Activated naive CD4-positive, alpha-beta T cell treated with anti-CD3 and anti-CD28 coated beads for 36 hours (primary cell): ENCODE results near the gene CASD1. TPM values are rescaled to one million over a fixed set of nuclear protein-coding genes. Genes with fewer than 3 reads are reported as not detected.

Experiments used
- CTCF ChIA-PET: fragments of 350-600 bp; sonication (Branson Sonifier 250); formaldehyde crosslinking; loops from one replicate; lab custom pipeline; 2021; ENCODE audit warnings: antibody characterized with exemption; lab: Charles Lee
- DNase-seq: peaks from one replicate; pipeline ENCODE4 v3.0.0-alpha.2; 2020
- H3K27ac Mint-ChIP-seq: one replicate; pipeline ENCODE4 v1.8.0; 2021; ENCODE audit warnings: mild to moderate bottlenecking, mixed read lengths
- H3K27me3 Mint-ChIP-seq: one replicate; pipeline ENCODE4 v1.8.0; 2021; ENCODE audit warnings: low read depth, mixed read lengths
- H3K36me3 Mint-ChIP-seq: one replicate; pipeline ENCODE4 v1.8.0; 2021; ENCODE audit warnings: low read depth, mixed read lengths
- H3K4me1 Mint-ChIP-seq: one replicate; pipeline ENCODE4 v1.8.0; 2021; ENCODE audit warnings: low read depth, mixed read lengths
- H3K4me3 Mint-ChIP-seq: one replicate; pipeline ENCODE4 v1.8.0; 2021; ENCODE audit warnings: mild to moderate bottlenecking, moderate library complexity, mixed read lengths
- H3K9me3 Mint-ChIP-seq: one replicate; pipeline ENCODE4 v1.8.0; 2021; ENCODE audit warnings: mixed read lengths
- intact Hi-C: fragments of 100-400 bp; cut with micrococcal nuclease; formaldehyde crosslinking; loops from one replicate; pipeline ENCODE4 v1.15.1; 2023
- total RNA-seq, 2 experiments: library from RNA; stranded (reverse); gene quantifications; one replicate each; pipeline ENCODE4 v1.2.3, GENCODE V29; 2021

CASD1 gene
- total RNA-seq, 2 experiments from 2014 or later = 11.6 to 16.4 TPM

- Mint-ChIP-seq H3K4me1 (no peaks in the 10 kb centered on the region), H3K27me3 (no peaks in the 10 kb centered on the region), H3K36me3 (peaks cover 7% of the 10 kb centered on the region), H3K9me3 (no peaks in the 10 kb centered on the region), H3K27ac (no peak overlapping the region), H3K4me3 (no peak overlapping the region)
- CTCF ChIA-PET = no interaction called here
- intact Hi-C loops = no loop called here
- DNase-seq = no peak
These were observed 16.3 kb downstream of the CASD1 start for GRCh38 chr7:94525923-94526322.

DNA sequence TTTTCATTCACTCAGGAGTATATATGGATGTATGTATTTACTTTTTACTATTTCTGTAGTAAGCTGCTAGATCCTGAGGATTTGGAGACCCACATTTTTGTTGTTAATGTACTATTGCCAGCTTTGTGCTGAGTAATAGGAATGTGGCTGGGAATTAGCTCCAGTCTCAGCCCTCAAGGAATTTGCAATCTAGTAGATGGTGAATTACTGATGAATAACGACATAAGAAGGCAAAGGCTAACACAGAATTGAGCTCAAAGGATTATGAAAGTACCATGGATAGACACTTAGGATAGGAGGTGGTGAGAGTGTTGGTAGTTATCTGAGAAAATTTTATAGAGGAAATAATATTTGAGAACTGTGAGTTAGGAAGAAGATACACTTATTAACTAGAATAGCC lies 19.9 kb downstream of the CASD1 start:
- H3K27ac Mint-ChIP-seq = no peak overlapping the region
- intact Hi-C loops = no loop called here
- no peak overlapping the region for H3K4me3 Mint-ChIP-seq
- no peaks in the 10 kb centered on the region for H3K4me1 Mint-ChIP-seq
- no peak for DNase-seq
- no peaks in the 10 kb centered on the region for H3K9me3 Mint-ChIP-seq
- no peaks in the 10 kb centered on the region for H3K27me3 Mint-ChIP-seq
- CTCF ChIA-PET = no interaction called here
- H3K36me3 Mint-ChIP-seq = peaks cover 2% of the 10 kb centered on the region

DNA sequence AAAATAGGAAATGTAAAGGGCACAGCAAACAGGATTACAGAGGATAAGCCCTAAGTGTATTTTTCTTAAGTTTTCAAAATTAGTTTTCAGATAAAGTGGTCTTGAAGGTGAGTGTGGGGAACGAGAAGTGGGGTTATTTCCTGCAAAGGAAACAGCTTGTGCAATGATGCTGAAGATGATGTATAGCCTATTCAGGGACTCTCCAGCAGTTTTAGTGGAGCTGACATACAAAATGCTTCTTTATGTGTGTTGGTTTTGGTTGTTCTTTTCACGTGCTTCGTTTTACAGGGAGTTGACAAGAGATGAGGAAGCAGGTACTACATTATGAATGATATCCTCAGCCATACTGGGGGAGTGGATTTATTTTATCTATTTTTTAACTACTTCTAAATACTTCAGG lies 20.5 kb downstream of the CASD1 start:
- Mint-ChIP-seq H3K4me1 (no peaks in the 10 kb centered on the region), H3K27me3 (no peaks in the 10 kb centered on the region), H3K36me3 (peaks cover 6% of the 10 kb centered on the region), H3K4me3 (no peak overlapping the region), H3K9me3 (no peaks in the 10 kb centered on the region), H3K27ac (no peak overlapping the region)
- intact Hi-C loops = no loop called here
- DNase-seq = no peak
- CTCF ChIA-PET = no interaction called here

DNA sequence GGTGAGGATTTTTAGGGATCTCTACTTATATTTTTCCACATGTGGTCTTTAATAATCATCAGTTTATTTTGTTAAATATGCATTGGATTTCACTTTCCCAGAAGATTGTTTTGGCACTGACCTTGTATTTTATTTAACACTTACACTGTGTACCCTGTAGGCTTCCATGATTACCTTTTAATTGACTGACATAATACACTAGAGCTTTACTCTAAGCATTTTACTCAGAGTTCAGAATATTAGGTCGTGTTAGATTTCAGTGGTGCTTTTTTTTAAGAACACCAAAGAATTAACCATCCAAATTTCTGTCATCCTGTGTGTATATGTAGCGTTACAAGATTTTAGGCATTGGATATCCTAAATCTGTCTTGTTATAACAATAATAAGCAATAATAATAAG lies 23.1 kb downstream of the CASD1 start:
- intact Hi-C loops = no loop called here
- DNase-seq = no peak
- no peaks in the 10 kb centered on the region for H3K9me3 Mint-ChIP-seq
- CTCF ChIA-PET = no interaction called here
- peaks cover 14% of the 10 kb centered on the region for H3K36me3 Mint-ChIP-seq
- H3K27ac Mint-ChIP-seq = no peak overlapping the region
- no peaks in the 10 kb centered on the region for H3K4me1 Mint-ChIP-seq
- H3K27me3 Mint-ChIP-seq = no peaks in the 10 kb centered on the region
- no peak overlapping the region for H3K4me3 Mint-ChIP-seq

DNA sequence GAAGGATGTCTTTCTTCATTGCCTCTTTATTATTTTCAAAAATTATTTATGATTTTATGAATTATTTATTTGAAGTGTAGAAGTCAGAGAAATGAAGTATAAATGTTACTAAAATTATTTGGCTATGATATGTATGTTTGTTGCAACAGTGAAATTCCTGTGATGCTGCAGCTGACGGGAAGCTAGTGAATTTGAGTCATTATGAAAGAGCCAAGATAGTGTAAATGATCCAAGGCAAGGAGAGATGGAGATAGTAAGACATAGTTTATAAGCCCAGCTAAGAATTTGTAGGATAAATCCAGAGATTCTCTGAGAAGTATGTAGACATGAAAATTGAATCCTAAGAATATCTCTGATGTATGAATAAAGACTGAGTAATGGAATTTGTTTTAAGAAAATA lies 30.8 kb downstream of the CASD1 start:
- no peak overlapping the region for H3K4me3 Mint-ChIP-seq
- peaks cover 10% of the 10 kb centered on the region for H3K36me3 Mint-ChIP-seq
- no peak for DNase-seq
- no peaks in the 10 kb centered on the region for H3K9me3 Mint-ChIP-seq
- H3K27ac Mint-ChIP-seq = no peak overlapping the region
- intact Hi-C loops = no loop called here
- CTCF ChIA-PET = no interaction called here
- no peaks in the 10 kb centered on the region for H3K4me1 Mint-ChIP-seq
- H3K27me3 Mint-ChIP-seq = no peaks in the 10 kb centered on the region

DNA sequence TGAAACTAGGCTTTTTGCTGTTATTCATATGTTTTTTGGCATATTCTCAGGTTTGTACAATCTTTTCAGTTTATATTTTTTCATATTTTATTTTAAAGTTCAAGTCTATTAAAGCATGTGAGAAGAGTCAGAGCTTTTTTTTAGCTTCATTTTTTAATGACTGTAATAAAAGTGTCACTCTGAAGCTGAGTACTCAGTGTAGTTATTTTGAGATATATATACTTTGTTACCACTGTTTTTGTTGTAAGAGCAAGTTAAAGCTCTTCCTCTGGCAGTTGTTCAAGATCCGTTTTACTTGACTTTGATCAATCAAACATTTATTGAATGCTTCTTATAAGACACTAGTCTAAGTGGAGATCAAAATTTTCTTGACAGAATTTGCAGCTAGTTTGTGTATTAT lies 37.5 kb downstream of the CASD1 start:
- CTCF ChIA-PET = no interaction called here
- H3K36me3 Mint-ChIP-seq = peaks cover 13% of the 10 kb centered on the region

DNA sequence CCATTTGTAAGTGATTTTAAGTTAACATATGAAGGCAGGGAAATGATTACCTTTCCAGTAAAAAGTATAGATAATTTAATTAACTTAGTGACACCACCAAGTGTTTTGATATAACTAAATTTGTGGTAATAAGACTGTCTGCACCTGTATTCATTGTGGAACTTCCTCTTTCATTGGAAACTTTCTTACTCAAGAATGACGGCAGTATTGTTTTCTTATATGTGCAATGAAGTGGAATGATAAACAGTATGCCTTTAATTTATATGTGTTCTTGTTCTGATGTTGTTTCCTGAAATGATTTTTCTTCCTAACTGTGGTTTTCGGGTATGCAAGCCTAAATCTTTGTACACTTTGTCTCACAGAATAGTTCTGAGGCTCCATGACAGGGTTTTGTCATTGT lies 46.4 kb downstream of the CASD1 start:
- Mint-ChIP-seq H3K36me3 (peaks cover 31% of the 10 kb centered on the region), H3K4me3 (no peak overlapping the region), H3K9me3 (no peaks in the 10 kb centered on the region), H3K27ac (no peak overlapping the region), H3K27me3 (no peaks in the 10 kb centered on the region), H3K4me1 (no peaks in the 10 kb centered on the region)
- DNase-seq = no peak
- intact Hi-C loops = no loop called here
- CTCF ChIA-PET = no interaction called here

More for the DNA sequence above, 37.5 kb downstream of the CASD1 start:
- Mint-ChIP-seq H3K4me1 (no peaks in the 10 kb centered on the region), H3K27me3 (no peaks in the 10 kb centered on the region), H3K4me3 (no peak overlapping the region), H3K27ac (no peak overlapping the region), H3K9me3 (no peaks in the 10 kb centered on the region)
- intact Hi-C loops = no loop called here
- no peak for DNase-seq

- no peaks in the 10 kb centered on the region for H3K4me1 Mint-ChIP-seq
- intact Hi-C loops = no loop called here
- H3K36me3 Mint-ChIP-seq = peaks cover 33% of the 10 kb centered on the region
- DNase-seq = no peak
- no peaks in the 10 kb centered on the region for H3K9me3 Mint-ChIP-seq
- H3K27ac Mint-ChIP-seq = no peak overlapping the region
- no peaks in the 10 kb centered on the region for H3K27me3 Mint-ChIP-seq
- CTCF ChIA-PET = no interaction called here
- no peak overlapping the region for H3K4me3 Mint-ChIP-seq
These were observed 47.6 kb downstream of the CASD1 start for GRCh38 chr7:94557215-94557614.

DNA sequence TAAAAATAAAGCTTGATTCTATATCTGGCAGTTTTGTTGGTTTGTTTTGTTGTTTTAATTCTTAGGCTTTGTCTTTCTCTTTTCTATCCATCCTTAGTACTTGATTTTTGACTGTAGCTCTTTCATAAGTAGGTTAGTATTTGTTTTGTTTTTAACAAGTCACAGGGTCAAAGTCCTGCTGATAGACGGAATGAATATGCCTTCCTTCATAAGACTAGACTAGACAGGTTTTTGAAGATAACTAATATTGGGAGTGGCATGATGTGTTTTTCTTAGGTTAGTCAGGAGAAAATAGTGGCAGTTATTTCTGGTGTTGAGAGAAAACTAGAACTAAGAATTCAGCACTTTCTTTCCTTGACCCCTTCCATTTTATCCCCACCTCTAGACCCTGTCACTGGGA lies 50.4 kb downstream of the CASD1 start:
- peaks cover 23% of the 10 kb centered on the region for H3K36me3 Mint-ChIP-seq
- no peaks in the 10 kb centered on the region for H3K9me3 Mint-ChIP-seq
- CTCF ChIA-PET = no interaction called here
- H3K27me3 Mint-ChIP-seq = no peaks in the 10 kb centered on the region
- no peak for DNase-seq
- H3K4me1 Mint-ChIP-seq = no peaks in the 10 kb centered on the region
- H3K27ac Mint-ChIP-seq = no peak overlapping the region
- no peak overlapping the region for H3K4me3 Mint-ChIP-seq
- intact Hi-C loops = no loop called here

DNA sequence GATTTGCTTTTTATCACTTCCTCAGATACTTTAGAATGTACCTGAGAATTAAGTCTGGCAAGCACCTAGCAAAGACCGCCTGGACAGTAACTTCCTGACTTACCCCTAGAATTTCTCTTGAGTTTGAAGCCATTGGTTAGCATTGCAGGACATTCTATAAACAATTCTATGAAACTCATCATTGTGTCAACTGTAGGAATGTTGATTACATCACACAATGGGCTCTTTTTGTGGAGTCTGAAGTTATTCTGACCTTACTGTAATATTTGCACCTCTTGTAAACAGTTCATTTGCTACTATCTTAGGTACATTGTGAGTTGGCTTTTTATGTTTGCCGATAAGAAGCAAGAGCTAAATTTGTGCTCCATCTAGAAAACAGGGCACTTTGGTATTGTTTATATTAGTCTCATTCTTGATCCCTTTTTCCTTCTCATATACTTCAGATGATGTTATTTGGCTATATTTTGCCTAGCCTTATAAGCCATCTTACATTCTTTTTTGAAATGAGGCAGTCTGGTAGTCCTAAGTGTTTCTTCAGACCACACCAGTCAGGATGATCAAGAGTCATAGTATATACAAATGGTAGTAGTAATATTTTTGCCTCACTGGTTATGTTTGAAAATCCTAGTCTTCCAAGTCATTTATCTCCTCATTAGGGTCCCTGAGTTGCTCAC lies 52.4 kb downstream of the CASD1 start:
- H3K27ac Mint-ChIP-seq = no peak overlapping the region
- H3K4me3 Mint-ChIP-seq = no peak overlapping the region

DNA sequence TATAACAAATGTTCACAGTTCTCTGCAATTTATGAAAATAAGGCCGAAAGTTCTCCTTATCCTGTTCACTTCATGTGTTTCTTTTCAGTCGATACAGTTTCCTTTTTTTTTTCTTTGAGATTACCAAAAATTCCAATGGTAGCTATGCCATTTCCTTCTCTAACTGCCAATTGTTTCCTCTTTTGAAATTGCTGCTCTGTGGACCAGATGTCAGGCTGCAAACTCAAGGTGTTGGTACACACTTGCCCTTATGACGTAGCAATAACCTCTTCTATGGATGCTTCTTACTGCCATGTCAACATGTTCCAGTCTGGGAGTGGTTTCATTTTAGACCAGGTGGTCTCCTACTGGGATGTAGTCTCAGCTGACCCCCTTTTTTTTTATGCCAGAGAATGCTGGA lies 52.9 kb downstream of the CASD1 start:
- H3K27me3 Mint-ChIP-seq = no peaks in the 10 kb centered on the region
- H3K36me3 Mint-ChIP-seq = peaks cover 15% of the 10 kb centered on the region
- DNase-seq = no peak
- intact Hi-C loops = no loop called here
- H3K27ac Mint-ChIP-seq = no peak overlapping the region
- CTCF ChIA-PET = interaction anchor here (0.7 kb wide), 1 partner anchor 127 kb away, joined by 3 read pairs; no protein-coding TSS in a partner anchor
- no peaks in the 10 kb centered on the region for H3K9me3 Mint-ChIP-seq
- no peak overlapping the region for H3K4me3 Mint-ChIP-seq
- no peaks in the 10 kb centered on the region for H3K4me1 Mint-ChIP-seq

More for the DNA sequence above, 52.4 kb downstream of the CASD1 start:
- H3K36me3 Mint-ChIP-seq = peaks cover 19% of the 10 kb centered on the region
- H3K4me1 Mint-ChIP-seq = no peaks in the 10 kb centered on the region
- no peaks in the 10 kb centered on the region for H3K27me3 Mint-ChIP-seq
- CTCF ChIA-PET = no interaction called here
- no peaks in the 10 kb centered on the region for H3K9me3 Mint-ChIP-seq
- no peak for DNase-seq
- intact Hi-C loops = no loop called here

- no peaks in the 10 kb centered on the region for H3K27me3 Mint-ChIP-seq
- intact Hi-C loops = no loop called here
- DNase-seq = no peak
- H3K9me3 Mint-ChIP-seq = no peaks in the 10 kb centered on the region
- CTCF ChIA-PET = no interaction called here
- no peak overlapping the region for H3K27ac Mint-ChIP-seq
- no peak overlapping the region for H3K4me3 Mint-ChIP-seq
- peaks cover 12% of the 10 kb centered on the region for H3K36me3 Mint-ChIP-seq
- no peaks in the 10 kb centered on the region for H3K4me1 Mint-ChIP-seq
These were observed 55.8 kb downstream of the CASD1 start for GRCh38 chr7:94565247-94565894.

DNA sequence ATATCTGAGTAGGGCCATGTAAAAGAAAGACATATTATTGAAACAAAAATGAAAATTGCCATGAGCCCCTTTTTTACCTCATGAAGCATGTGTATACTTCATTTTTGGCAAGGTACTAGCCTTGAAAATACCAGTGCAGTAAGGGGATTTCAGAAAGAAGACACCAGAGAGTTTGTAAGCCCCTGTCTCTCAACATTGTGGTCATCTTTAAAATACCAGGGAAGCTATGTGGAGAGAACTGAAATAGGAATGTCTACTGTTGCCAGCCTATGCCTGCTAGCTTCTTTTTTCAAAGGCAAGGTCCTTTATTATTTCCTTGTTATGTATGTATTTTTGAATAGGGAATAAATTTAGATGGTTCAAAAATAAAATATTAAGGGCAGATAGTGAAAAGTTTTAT lies 57.8 kb downstream of the CASD1 start:
- CTCF ChIA-PET = no interaction called here
- no peak for DNase-seq
- Mint-ChIP-seq H3K4me1 (no peaks in the 10 kb centered on the region), H3K9me3 (peaks cover 5% of the 10 kb centered on the region), H3K4me3 (no peak overlapping the region), H3K36me3 (peaks cover 24% of the 10 kb centered on the region), H3K27ac (no peak overlapping the region), H3K27me3 (no peaks in the 10 kb centered on the region)
- intact Hi-C loops = no loop called here
